ENCODE results near the gene CTSE. TPM values are rescaled to one million over a fixed set of nuclear protein-coding genes. Genes with fewer than 3 reads are reported as not detected.
A peak's percentile ranks its signal among the peaks of the same experiment; 100 is the strongest.

CTSE gene
- total and polyA plus RNA-seq, 9 of the 15 experiments (the other 6 are each of a cell fraction or from before 2014, with no cell fraction given) = 0.04 to 0.18 (median 0.09) TPM; not detected in 4

DNA sequence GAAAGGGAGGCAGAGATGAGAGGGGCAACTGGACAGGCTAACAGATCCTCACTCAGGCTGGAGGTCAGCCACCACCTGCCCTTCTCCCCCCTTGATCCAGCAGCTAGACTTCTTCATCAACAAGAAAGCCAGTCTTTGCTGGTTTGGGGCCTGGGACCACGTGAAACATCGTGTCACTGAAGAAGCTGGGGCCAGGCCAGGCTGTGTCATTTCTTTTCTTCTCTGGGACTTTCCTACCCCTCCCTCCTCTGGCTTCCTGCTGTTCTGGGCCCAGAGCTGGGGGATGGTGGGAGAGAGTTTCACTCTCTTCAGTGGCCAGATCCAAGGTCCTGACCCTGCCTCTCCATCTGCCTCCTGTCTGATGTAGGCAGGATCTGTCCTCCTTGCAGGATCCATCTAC lies 62.3 kb downstream of the CTSE start:
- H3K9me3 ChIP-seq (replicated peaks; ENCODE audit: control insufficient read depth, insufficient read depth, low read depth, low read length) = no peaks in the 10 kb centered on the region
- H3K36me3 ChIP-seq (ENCODE audit: control insufficient read depth, insufficient read depth, low read length) = no peaks in the 10 kb centered on the region
- peaks cover 15 to 80% of the 10 kb centered on the region in 2 experiments for H3K27me3 ChIP-seq (ENCODE audit: control insufficient read depth in 2 of 2, insufficient read depth in 2 of 2, low read length in 2 of 2)
- ChIA-PET POLR2A (interaction anchor here (0.6 to 2.2 kb wide), 5 partner anchors 8 to 235 kb away, joined by 3 to 5 read pairs (median 3); no protein-coding TSS in a partner anchor), CTCF (ENCODE audit: low intra/inter-chr PET ratio) (no interaction called here)
- ATAC-seq = peak; percentile 30; the same call in 1 of the 3 replicates
- H3K4me1 ChIP-seq (replicated peaks in 1 of 2; ENCODE audit: control insufficient read depth in 2 of 2, insufficient read depth in 2 of 2, low read length in 2 of 2) = no peaks in the 10 kb centered on the region
- in situ Hi-C loops (cut with MboI) = no loop called here
- peak overlapping the region in 1 of 2 experiments; percentile 45; a peak in 1 of 4 replicates for H3K9ac ChIP-seq (ENCODE audit: insufficient read depth in 1 of 2, low read depth in 2 of 2, low read length in 2 of 2)
- intact Hi-C loops (cut with micrococcal nuclease) = no loop called here
- H3K79me2 ChIP-seq (ENCODE audit: control insufficient read depth, insufficient read depth, low read length) = no peaks in the 10 kb centered on the region
- FAIRE-seq = no peak
- peaks cover 17% of the 10 kb centered on the region for H4K20me1 ChIP-seq (replicated peaks; ENCODE audit: control insufficient read depth, insufficient read depth, low read length)
- no TSS peak for BruUV-seq (replicated peaks)
- H3K4me2 ChIP-seq (ENCODE audit: insufficient read depth, low read length) = no peak overlapping the region
- no peak overlapping the region for H3K4me3 ChIP-seq
- DNase-seq (ENCODE audit: extremely low read depth in 1 of 4, low spot score in 3 of 4) = no peak
- no peak overlapping the region for H2AFZ ChIP-seq (ENCODE audit: low read depth, low read length)
- H3K9me1 ChIP-seq (ENCODE audit: control insufficient read depth, insufficient read depth, low read length) = no peaks in the 10 kb centered on the region
- H3K27ac ChIP-seq (ENCODE audit: extremely low read depth, low read depth, low read length) = no peak overlapping the region
- 0% methylated on average over 2 of the region's 2 CpGs for WGBS (ENCODE audit: insufficient coverage, low coverage, missing lambda C conversion rate)
- TF ChIP-seq, protein P1, sequence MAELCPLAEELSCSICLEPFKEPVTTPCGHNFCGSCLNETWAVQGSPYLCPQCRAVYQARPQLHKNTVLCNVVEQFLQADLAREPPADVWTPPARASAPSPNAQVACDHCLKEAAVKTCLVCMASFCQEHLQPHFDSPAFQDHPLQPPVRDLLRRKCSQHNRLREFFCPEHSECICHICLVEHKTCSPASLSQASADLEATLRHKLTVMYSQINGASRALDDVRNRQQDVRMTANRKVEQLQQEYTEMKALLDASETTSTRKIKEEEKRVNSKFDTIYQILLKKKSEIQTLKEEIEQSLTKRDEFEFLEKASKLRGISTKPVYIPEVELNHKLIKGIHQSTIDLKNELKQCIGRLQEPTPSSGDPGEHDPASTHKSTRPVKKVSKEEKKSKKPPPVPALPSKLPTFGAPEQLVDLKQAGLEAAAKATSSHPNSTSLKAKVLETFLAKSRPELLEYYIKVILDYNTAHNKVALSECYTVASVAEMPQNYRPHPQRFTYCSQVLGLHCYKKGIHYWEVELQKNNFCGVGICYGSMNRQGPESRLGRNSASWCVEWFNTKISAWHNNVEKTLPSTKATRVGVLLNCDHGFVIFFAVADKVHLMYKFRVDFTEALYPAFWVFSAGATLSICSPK (IDR thresholded peaks at IDR 0.05; ENCODE audit: borderline replicate concordance) = no peak
- TF ChIP-seq, protein P2, sequence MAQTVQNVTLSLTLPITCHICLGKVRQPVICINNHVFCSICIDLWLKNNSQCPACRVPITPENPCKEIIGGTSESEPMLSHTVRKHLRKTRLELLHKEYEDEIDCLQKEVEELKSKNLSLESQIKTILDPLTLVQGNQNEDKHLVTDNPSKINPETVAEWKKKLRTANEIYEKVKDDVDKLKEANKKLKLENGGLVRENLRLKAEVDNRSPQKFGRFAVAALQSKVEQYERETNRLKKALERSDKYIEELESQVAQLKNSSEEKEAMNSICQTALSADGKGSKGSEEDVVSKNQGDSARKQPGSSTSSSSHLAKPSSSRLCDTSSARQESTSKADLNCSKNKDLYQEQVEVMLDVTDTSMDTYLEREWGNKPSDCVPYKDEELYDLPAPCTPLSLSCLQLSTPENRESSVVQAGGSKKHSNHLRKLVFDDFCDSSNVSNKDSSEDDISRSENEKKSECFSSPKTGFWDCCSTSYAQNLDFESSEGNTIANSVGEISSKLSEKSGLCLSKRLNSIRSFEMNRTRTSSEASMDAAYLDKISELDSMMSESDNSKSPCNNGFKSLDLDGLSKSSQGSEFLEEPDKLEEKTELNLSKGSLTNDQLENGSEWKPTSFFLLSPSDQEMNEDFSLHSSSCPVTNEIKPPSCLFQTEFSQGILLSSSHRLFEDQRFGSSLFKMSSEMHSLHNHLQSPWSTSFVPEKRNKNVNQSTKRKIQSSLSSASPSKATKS (CRISPR knock-in tag; IDR thresholded peaks at IDR 0.05) = no peak
- TF ChIP-seq, protein P3, sequence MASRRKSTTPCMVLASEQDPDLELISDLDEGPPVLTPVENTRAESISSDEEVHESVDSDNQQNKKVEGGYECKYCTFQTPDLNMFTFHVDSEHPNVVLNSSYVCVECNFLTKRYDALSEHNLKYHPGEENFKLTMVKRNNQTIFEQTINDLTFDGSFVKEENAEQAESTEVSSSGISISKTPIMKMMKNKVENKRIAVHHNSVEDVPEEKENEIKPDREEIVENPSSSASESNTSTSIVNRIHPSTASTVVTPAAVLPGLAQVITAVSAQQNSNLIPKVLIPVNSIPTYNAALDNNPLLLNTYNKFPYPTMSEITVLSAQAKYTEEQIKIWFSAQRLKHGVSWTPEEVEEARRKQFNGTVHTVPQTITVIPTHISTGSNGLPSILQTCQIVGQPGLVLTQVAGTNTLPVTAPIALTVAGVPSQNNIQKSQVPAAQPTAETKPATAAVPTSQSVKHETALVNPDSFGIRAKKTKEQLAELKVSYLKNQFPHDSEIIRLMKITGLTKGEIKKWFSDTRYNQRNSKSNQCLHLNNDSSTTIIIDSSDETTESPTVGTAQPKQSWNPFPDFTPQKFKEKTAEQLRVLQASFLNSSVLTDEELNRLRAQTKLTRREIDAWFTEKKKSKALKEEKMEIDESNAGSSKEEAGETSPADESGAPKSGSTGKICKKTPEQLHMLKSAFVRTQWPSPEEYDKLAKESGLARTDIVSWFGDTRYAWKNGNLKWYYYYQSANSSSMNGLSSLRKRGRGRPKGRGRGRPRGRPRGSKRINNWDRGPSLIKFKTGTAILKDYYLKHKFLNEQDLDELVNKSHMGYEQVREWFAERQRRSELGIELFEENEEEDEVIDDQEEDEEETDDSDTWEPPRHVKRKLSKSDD (conservative IDR thresholded peaks at IDR 0.05; ENCODE audit: low read length) = no peak
- TF ChIP-seq CREM (IDR thresholded peaks at IDR 0.05; ENCODE audit: low read depth) (no peak), NFIX (CRISPR knock-in tag; IDR thresholded peaks at IDR 0.05; ENCODE audit: low read depth) (no peak), SIN3A (IDR thresholded peaks at IDR 0.05; ENCODE audit: borderline replicate concordance in 2 of 2, control insufficient read depth in 1 of 2, low read depth in 2 of 2, low read length in 2 of 2) (no peak)
- TF ChIP-seq, protein P4, sequence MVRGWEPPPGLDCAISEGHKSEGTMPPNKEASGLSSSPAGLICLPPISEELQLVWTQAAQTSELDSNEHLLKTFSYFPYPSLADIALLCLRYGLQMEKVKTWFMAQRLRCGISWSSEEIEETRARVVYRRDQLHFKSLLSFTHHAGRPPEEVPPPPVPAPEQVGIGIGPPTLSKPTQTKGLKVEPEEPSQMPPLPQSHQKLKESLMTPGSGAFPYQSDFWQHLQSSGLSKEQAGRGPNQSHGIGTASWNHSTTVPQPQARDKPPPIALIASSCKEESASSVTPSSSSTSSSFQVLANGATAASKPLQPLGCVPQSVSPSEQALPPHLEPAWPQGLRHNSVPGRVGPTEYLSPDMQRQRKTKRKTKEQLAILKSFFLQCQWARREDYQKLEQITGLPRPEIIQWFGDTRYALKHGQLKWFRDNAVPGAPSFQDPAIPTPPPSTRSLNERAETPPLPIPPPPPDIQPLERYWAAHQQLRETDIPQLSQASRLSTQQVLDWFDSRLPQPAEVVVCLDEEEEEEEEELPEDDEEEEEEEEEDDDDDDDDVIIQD (CRISPR knock-in tag; IDR thresholded peaks at IDR 0.05) = no peak
